KMS-11 (cell line): ENCODE results near the gene KBTBD13.

ENCODE experiments used
- H2AFZ ChIP-seq: fragments of 200-600 bp; sonication (generic); 2 replicates; pipeline ENCODE4 v1.6.1; 2016; ENCODE audit warnings: antibody characterized with exemption, mixed run types, low read depth
- H3K27ac ChIP-seq: fragments of 200-600 bp; sonication (generic); 2 replicates; pipeline ENCODE4 v1.6.1; 2016; ENCODE audit warnings: mild to moderate bottlenecking, mixed run types
- H3K27me3 ChIP-seq: fragments of 200-600 bp; sonication (generic); 2 replicates; pipeline ENCODE4 v1.6.1; 2017; ENCODE audit warnings: mild to moderate bottlenecking, low read depth, mixed run types, moderate library complexity; ENCODE audit not compliant: insufficient read depth
- H3K36me3 ChIP-seq: fragments of 200-600 bp; sonication (generic); 2 replicates; pipeline ENCODE4 v1.6.1; 2017; ENCODE audit warnings: mild to moderate bottlenecking, mixed run types; ENCODE audit not compliant: insufficient read depth
- H3K4me1 ChIP-seq: fragments of 200-600 bp; sonication (generic); 2 replicates; pipeline ENCODE4 v1.6.1; 2016; ENCODE audit warnings: mild to moderate bottlenecking, low read depth, mixed run types; ENCODE audit not compliant: poor library complexity, severe bottlenecking
- H3K4me2 ChIP-seq: fragments of 200-600 bp; sonication (generic); 2 replicates; pipeline ENCODE4 v1.7.0; 2016; ENCODE audit warnings: mild to moderate bottlenecking, mixed run types
- H3K4me3 ChIP-seq: fragments of 200-600 bp; sonication (generic); IDR thresholded peaks from 2 replicates; pipeline ENCODE4 v1.6.1; 2017; ENCODE audit warnings: low read depth, low read length, mixed read lengths; ENCODE audit not compliant: insufficient read depth
- H3K79me2 ChIP-seq: fragments of 200-600 bp; sonication (generic); 2 replicates; pipeline ENCODE4 v1.6.1; 2016; ENCODE audit warnings: low read depth, mixed run types; ENCODE audit not compliant: insufficient read depth
- H3K9ac ChIP-seq: fragments of 200-600 bp; sonication (generic); 2 replicates; pipeline ENCODE4 v1.6.1; 2016; ENCODE audit warnings: mild to moderate bottlenecking, mixed run types
- H4K20me1 ChIP-seq: fragments of 200-600 bp; sonication (generic); 2 replicates; pipeline ENCODE4 v1.6.1; 2016; ENCODE audit warnings: mild to moderate bottlenecking, mixed run types; ENCODE audit not compliant: insufficient read depth
- TF ChIP-seq, protein P1 (sequence below): fragments of 200-600 bp; sonication (generic); conservative IDR thresholded peaks from 2 replicates; pipeline ENCODE4 v1.6.1; 2017; ENCODE audit warnings: low read depth, mild to moderate bottlenecking, antibody characterized with exemption, low read length, moderate library complexity, mixed read lengths

KBTBD13 gene

DNA sequence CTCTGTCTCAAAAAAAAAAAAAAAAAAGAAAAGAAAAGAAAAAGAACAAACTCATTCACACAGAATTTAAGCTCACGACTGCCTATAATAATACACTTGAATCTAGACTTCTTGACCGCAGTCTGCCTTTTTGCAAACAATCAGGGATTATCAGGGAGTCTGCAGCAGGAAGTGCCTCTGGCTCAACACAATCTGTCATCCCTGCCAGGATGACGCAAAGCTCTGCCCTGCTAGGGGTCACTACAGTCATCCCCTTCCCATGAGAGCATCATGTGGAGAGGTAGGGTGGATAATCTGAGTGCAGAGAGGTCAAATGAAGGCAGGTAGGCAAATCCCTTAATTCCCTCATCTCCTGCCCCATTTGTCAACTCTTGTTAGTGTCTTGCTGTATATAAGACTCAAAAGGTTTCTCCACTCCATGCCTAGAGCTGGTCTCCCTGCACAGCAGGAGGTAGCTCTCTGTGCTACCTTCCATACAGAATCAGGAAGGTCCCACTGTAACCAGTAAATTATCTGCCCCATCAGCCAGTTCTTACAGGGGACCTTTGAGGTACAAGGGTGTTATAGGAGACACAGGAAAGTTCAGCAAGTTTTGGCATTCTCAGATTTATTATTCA lies 34.2 kb downstream of the KBTBD13 start:
- Histone ChIP-seq H3K27ac (no peak overlapping the region), H3K4me3 (no peak overlapping the region), H3K4me1 (no peaks in the 10 kb centered on the region), H3K9ac (no peak overlapping the region), H4K20me1 (no peaks in the 10 kb centered on the region), H3K79me2 (no peaks in the 10 kb centered on the region), H3K36me3 (no peaks in the 10 kb centered on the region), H3K27me3 (no peaks in the 10 kb centered on the region), H2AFZ (no peak overlapping the region), H3K4me2 (no peak overlapping the region)
- TF ChIP-seq, protein P1, sequence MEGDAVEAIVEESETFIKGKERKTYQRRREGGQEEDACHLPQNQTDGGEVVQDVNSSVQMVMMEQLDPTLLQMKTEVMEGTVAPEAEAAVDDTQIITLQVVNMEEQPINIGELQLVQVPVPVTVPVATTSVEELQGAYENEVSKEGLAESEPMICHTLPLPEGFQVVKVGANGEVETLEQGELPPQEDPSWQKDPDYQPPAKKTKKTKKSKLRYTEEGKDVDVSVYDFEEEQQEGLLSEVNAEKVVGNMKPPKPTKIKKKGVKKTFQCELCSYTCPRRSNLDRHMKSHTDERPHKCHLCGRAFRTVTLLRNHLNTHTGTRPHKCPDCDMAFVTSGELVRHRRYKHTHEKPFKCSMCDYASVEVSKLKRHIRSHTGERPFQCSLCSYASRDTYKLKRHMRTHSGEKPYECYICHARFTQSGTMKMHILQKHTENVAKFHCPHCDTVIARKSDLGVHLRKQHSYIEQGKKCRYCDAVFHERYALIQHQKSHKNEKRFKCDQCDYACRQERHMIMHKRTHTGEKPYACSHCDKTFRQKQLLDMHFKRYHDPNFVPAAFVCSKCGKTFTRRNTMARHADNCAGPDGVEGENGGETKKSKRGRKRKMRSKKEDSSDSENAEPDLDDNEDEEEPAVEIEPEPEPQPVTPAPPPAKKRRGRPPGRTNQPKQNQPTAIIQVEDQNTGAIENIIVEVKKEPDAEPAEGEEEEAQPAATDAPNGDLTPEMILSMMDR: no peak

- 0 out of 2 replicates have a peak, but pooled peaks cover 3% of the 10 kb centered on the region for H3K36me3 ChIP-seq
Observed at GRCh38 chr15:65115086-65115485, 38.5 kb downstream of the KBTBD13 start, which contains the start of gene UBAP1L. Gene UBAP1L (minus strand): TSS chr15:65115200. CDS start chr15:65106215, 8,985 bp downstream.

DNA sequence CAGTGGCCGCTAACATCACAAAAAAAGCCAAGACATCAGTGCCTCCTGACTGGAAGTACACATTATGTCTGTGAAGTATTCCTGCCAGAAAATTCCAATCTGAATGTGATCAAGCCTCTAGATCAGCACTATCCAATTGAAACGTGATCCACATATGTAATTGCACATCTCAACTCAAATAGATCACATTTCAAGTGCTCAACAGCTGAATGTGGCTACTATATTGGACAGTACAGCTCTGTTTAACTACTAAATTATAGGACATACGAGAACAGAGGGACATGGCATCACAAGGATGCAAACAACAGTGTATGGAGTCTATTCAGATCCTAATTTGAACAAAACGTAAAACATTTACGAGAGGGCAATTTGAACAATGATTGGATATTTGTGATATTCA lies 39.0 kb downstream of the KBTBD13 start:
- TF ChIP-seq, protein P1: no peak
- no peak overlapping the region for H3K9ac ChIP-seq
- 0 out of 2 replicates have a peak, but pooled peaks cover 3% of the 10 kb centered on the region for H3K36me3 ChIP-seq
- no peak overlapping the region for H3K4me2 ChIP-seq
- no peaks in the 10 kb centered on the region for H4K20me1 ChIP-seq
- H2AFZ ChIP-seq: no peak overlapping the region
- H3K4me3 ChIP-seq: no peak overlapping the region
- H3K27me3 ChIP-seq: no peaks in the 10 kb centered on the region
- no peaks in the 10 kb centered on the region for H3K79me2 ChIP-seq
- no peaks in the 10 kb centered on the region for H3K4me1 ChIP-seq
- H3K27ac ChIP-seq: no peak overlapping the region

More at GRCh38 chr15:65115086-65115485, 38.5 kb downstream of the KBTBD13 start, which contains the start of gene UBAP1L:
- Histone ChIP-seq H3K27me3 (no peaks in the 10 kb centered on the region), H2AFZ (no peak within 1 kb of the TSS), H3K9ac (no peak within 1 kb of the TSS), H4K20me1 (no peaks in the 10 kb centered on the region), H3K79me2 (no peaks in the 10 kb centered on the region), H3K4me3 (no peak within 1 kb of the TSS), H3K4me2 (no peak within 1 kb of the TSS), H3K4me1 (no peaks in the 10 kb centered on the region), H3K27ac (no peak within 1 kb of the TSS)
- TF ChIP-seq, protein P1: no peak
